Gastrocnemius medialis (tissue), 4 donors: ENCODE data around the gene TSC22D2.

Source experiments
- POLR2A ChIP-seq, 2 donors: fragments of 450-650 bp; IDR thresholded peaks; one replicate each; pipeline ENCODE4 v1.6.1; 2017; ENCODE audit warnings: antibody characterized with exemption in 2 of 2, mild to moderate bottlenecking in 2 of 2, moderate library complexity in 2 of 2
- TF ChIP-seq, protein P1 (sequence below), 5 experiments: fragments of 450-650 bp in 3 of 5; fragments of 200-600 bp in 2 of 5; sonication (generic) in 2 of 5; IDR thresholded peaks in 4 of 5; conservative IDR thresholded peaks in 1 of 5; 1 replicate in 4 of 5; 2 replicates in 1 of 5; pipeline ENCODE4 v1.5.1; 2016 to 2019; ENCODE audit warnings: antibody characterized with exemption in 5 of 5, mild to moderate bottlenecking in 3 of 5, moderate library complexity in 3 of 5

DNA sequence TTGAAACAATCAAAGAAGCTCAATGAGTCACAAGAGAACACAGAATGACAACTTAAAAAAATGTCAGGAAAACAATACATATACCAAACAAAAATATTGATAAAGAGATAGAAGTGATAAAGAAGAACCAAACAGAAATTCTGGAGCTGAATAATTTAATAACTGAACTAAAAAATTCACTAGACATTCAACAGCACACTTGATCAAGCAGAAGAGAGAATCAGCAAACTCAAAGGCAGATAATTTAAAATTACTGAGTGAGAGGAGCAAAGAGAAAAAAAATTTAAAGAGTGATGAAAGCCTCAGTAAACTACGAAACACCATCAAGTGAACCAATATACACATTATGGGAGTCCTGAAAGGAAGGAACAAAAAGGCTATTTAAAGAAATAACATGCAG lies 76.3 kb downstream of the TSC22D2 start:
- TF ChIP-seq, protein P1, sequence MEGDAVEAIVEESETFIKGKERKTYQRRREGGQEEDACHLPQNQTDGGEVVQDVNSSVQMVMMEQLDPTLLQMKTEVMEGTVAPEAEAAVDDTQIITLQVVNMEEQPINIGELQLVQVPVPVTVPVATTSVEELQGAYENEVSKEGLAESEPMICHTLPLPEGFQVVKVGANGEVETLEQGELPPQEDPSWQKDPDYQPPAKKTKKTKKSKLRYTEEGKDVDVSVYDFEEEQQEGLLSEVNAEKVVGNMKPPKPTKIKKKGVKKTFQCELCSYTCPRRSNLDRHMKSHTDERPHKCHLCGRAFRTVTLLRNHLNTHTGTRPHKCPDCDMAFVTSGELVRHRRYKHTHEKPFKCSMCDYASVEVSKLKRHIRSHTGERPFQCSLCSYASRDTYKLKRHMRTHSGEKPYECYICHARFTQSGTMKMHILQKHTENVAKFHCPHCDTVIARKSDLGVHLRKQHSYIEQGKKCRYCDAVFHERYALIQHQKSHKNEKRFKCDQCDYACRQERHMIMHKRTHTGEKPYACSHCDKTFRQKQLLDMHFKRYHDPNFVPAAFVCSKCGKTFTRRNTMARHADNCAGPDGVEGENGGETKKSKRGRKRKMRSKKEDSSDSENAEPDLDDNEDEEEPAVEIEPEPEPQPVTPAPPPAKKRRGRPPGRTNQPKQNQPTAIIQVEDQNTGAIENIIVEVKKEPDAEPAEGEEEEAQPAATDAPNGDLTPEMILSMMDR (IDR thresholded peaks at IDR 0.05 in 4 of 5, conservative IDR thresholded peaks at IDR 0.05 in 1 of 5) = no peak
- no peak for TF ChIP-seq POLR2A (IDR thresholded peaks at IDR 0.05)
